Nephron (organoid): ENCODE measurements around the gene USP54.

Experiments used
- H3K27ac Mint-ChIP-seq, 3 experiments: 2 replicates each; pipeline ENCODE4 v1.8.0; 2020; ENCODE audit warnings: mixed read lengths in 3 of 3, mild to moderate bottlenecking in 2 of 3, moderate library complexity in 1 of 3
- H3K27me3 Mint-ChIP-seq: 2 replicates; pipeline ENCODE4 v1.8.0; 2021; ENCODE audit warnings: low read depth, mild to moderate bottlenecking, moderate library complexity, mixed read lengths
- H3K36me3 Mint-ChIP-seq: 2 replicates; pipeline ENCODE4 v1.8.0; 2020; ENCODE audit warnings: low read depth, mixed read lengths
- H3K4me1 Mint-ChIP-seq: 2 replicates; pipeline ENCODE4 v1.8.0; 2020; ENCODE audit warnings: mixed read lengths
- H3K4me3 Mint-ChIP-seq, 3 experiments: 2 replicates each; pipeline ENCODE4 v1.8.0; 2020; ENCODE audit warnings: mild to moderate bottlenecking in 3 of 3, mixed read lengths in 3 of 3, moderate library complexity in 2 of 3
- H3K9me3 Mint-ChIP-seq: 2 replicates; pipeline ENCODE4 v1.8.0; 2020; ENCODE audit warnings: mixed read lengths
- TF ChIP-seq, protein P1 (sequence below), 3 experiments: fragments of 200-600 bp; sonication (generic); IDR thresholded peaks; one replicate each; pipeline ENCODE4 v1.5.0; 2021; ENCODE audit warnings: antibody characterized with exemption in 3 of 3; ENCODE audit not compliant: unreplicated experiment in 3 of 3

Gene USP54

DNA sequence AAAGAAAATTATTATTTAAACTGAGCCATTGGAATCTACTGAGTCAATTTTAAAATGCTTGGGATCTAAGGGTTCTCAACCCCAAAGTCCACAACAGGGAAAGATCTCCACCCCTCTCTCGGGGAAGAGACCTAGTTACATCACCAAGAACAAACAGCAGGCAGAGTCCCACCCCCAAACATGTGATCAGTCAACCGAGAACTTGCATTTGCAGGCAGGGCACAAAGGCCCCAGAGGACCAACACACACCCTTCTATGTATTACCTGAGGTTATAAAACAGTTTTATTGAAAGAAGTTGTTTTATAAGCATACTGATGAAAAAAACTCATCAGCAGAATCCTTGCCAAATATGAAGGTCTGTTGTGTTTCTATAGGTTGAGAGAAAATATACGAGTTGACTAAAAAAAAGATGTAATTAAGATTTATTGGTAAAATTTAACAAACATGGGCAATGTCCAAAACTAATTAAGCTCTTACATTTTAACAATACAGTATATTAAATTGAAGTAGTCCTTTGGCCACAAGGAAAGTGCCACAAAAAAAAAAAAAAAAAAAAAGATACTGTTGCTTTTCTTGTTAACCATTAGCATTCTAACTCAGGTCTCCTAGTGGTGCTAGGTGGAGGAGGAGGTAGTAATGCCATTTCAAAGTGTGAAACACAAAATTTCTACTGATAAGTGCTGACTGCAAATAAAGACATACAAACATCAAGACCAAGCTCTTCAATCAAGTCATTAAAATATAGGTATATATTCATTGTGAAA is 975 bp upstream of the USP54 start:
- TF ChIP-seq, protein P1, sequence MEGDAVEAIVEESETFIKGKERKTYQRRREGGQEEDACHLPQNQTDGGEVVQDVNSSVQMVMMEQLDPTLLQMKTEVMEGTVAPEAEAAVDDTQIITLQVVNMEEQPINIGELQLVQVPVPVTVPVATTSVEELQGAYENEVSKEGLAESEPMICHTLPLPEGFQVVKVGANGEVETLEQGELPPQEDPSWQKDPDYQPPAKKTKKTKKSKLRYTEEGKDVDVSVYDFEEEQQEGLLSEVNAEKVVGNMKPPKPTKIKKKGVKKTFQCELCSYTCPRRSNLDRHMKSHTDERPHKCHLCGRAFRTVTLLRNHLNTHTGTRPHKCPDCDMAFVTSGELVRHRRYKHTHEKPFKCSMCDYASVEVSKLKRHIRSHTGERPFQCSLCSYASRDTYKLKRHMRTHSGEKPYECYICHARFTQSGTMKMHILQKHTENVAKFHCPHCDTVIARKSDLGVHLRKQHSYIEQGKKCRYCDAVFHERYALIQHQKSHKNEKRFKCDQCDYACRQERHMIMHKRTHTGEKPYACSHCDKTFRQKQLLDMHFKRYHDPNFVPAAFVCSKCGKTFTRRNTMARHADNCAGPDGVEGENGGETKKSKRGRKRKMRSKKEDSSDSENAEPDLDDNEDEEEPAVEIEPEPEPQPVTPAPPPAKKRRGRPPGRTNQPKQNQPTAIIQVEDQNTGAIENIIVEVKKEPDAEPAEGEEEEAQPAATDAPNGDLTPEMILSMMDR (IDR thresholded peaks at IDR 0.05; ENCODE audit: unreplicated experiment in 3 of 3), result no peak
- peak overlapping the region in 2 of 3 experiments; percentile 29 to 57 for H3K4me3 Mint-ChIP-seq
- H3K36me3 Mint-ChIP-seq, result no peaks in the 10 kb centered on the region
- H3K27me3 Mint-ChIP-seq, result no peaks in the 10 kb centered on the region
- H3K4me1 Mint-ChIP-seq, result peaks cover 26% of the 10 kb centered on the region
- no peaks in the 10 kb centered on the region for H3K9me3 Mint-ChIP-seq
- peak overlapping the region; percentile 68 to 93 (median 88) for H3K27ac Mint-ChIP-seq

DNA sequence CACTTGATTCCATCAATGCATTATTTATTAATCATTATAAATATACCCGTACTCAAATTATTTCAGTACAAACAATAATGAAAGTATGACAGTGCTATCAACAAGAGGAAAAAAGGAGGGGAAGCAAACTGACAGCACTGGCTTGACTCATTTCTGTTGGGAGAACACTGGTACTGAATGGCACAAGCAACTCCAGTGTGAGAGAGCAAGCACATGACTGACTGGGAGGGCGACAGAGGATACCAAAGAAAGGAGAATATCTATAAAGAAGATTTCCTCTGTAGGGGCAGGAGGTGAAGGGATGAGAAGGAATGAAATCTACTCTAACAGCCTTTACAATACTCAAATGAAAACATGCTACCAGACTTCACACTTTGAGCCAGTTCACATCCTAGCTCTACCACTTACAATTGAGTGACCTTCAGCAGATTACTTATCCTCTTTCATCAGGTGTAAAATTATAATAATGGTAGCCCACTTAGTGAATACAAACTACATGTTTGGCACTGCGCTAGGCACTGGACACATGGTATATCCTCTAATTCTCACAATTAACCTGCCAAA is 1.5 kb downstream of the USP54 start:
- H3K4me3 Mint-ChIP-seq, result no peak overlapping the region

DNA sequence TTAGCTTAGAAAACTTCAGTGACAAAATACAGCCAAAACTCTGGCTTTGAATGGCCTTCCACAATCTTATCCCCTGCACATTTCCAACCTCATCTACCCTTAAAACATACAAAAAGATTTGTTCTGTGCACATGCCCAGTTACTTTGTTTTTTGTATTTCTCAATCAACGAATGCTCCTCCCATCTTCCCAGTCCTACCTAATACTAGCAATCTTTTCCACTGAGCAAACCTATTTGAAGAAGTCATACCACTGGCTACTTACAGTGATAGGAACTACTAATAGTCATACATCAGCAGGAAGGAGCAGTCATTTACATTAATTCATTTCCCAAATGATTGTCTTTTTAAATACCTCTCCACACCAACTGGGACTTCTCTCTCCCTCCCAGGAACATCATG is 2.5 kb downstream of the USP54 start:
- H3K4me3 Mint-ChIP-seq, result no peak overlapping the region
- TF ChIP-seq, protein P1 (IDR thresholded peaks at IDR 0.05; ENCODE audit: unreplicated experiment in 3 of 3), result no peak
- peak overlapping the region in 2 of 3 experiments; percentile 23 to 41 for H3K27ac Mint-ChIP-seq
- peaks cover 45% of the 10 kb centered on the region for H3K4me1 Mint-ChIP-seq
- peaks cover 4% of the 10 kb centered on the region for H3K9me3 Mint-ChIP-seq
- no peaks in the 10 kb centered on the region for H3K27me3 Mint-ChIP-seq
- peaks cover 6% of the 10 kb centered on the region for H3K36me3 Mint-ChIP-seq

More for the DNA sequence above, 1.5 kb downstream of the USP54 start:
- peaks cover 6% of the 10 kb centered on the region for H3K36me3 Mint-ChIP-seq
- peaks cover 4% of the 10 kb centered on the region for H3K9me3 Mint-ChIP-seq
- H3K27me3 Mint-ChIP-seq, result no peaks in the 10 kb centered on the region
- H3K27ac Mint-ChIP-seq, result peak overlapping the region; percentile 23 to 78 (median 42)
- TF ChIP-seq, protein P1 (IDR thresholded peaks at IDR 0.05; ENCODE audit: unreplicated experiment in 3 of 3), result no peak
- peaks cover 44% of the 10 kb centered on the region for H3K4me1 Mint-ChIP-seq

DNA sequence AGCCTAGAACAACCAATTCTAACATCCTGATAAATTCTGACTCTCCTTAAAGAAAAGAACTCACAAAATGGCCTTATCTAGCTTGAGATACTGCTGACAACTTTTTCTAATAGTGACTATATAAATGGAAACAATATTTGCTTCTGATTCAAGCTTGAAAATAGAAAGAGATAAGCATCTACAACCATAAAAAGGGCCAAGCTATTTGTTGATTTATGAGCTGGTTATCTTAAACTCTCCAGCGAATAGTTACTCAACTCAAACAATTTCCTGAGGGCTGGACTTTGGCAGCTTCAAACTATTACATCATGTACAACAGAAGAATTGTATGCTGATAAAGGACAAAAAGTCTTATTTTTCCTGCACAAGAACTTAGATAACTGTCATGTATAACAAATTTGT is 4.6 kb downstream of the USP54 start:
- no peak overlapping the region for H3K4me3 Mint-ChIP-seq
- peak overlapping the region; percentile 71 to 77 (median 72) for H3K27ac Mint-ChIP-seq
- H3K4me1 Mint-ChIP-seq, result peaks cover 36% of the 10 kb centered on the region
- no peaks in the 10 kb centered on the region for H3K27me3 Mint-ChIP-seq
- TF ChIP-seq, protein P1 (IDR thresholded peaks at IDR 0.05; ENCODE audit: unreplicated experiment in 3 of 3), result no peak
- H3K9me3 Mint-ChIP-seq, result peaks cover 4% of the 10 kb centered on the region
- H3K36me3 Mint-ChIP-seq, result peaks cover 12% of the 10 kb centered on the region

DNA sequence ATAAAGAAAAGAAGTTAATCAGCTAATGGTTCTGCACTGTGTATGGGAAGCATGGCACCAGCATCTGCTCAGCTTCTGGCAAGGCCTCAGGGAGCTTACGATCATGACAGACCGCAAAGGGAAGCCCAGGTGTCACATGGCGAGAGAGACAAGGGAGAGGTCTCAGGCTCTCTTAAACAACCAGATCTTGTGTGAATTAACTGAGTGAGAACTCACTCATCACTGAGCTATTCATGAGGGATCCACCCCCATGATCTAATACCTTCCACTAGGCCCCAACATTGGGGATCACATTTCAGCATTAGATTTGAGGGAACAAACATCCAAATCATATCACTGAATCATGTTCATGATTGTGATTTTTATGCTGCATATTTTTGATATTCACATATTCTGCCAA is 5.8 kb downstream of the USP54 start:
- Mint-ChIP-seq H3K36me3 (peaks cover 12% of the 10 kb centered on the region), H3K27ac (peak overlapping the region in 2 of 3 experiments; percentile 41 to 49), H3K9me3 (peaks cover 4% of the 10 kb centered on the region), H3K4me3 (no peak overlapping the region), H3K4me1 (peaks cover 29% of the 10 kb centered on the region), H3K27me3 (peaks cover 3% of the 10 kb centered on the region)
- TF ChIP-seq, protein P1 (IDR thresholded peaks at IDR 0.05; ENCODE audit: unreplicated experiment in 3 of 3), result no peak
